Measurements from ENCODE around the gene ISG20. TPM values are rescaled to one million over a fixed set of nuclear protein-coding genes. Genes with fewer than 3 reads are reported as not detected.

ISG20 gene
- polyA plus RNA-seq, 1 donor (not counting 4 experiments of a cell fraction or from before 2014, with no cell fraction given): 8.9 TPM

- Histone ChIP-seq H2AFZ (ENCODE audit: control insufficient read depth, low read length) (no peak overlapping the region), H3K79me2 (ENCODE audit: control insufficient read depth, insufficient read depth, low read length) (no peaks in the 10 kb centered on the region), H4K20me1 (ENCODE audit: control insufficient read depth, extremely low read depth, insufficient read depth, low read length) (no peaks in the 10 kb centered on the region), H3K9ac (ENCODE audit: control insufficient read depth, extremely low read depth, insufficient read depth, low read length) (no peak overlapping the region), H3K27me3 (ENCODE audit: control insufficient read depth, extremely low read depth, insufficient read depth, low read length) (peaks cover 3% of the 10 kb centered on the region), H3K36me3 (ENCODE audit: control insufficient read depth in 2 of 2, extremely low read depth in 1 of 2, insufficient read depth in 2 of 2, low read length in 2 of 2) (no peaks in the 10 kb centered on the region), H3K4me3 (ENCODE audit: control insufficient read depth in 2 of 3, extremely low read depth in 1 of 3, insufficient read depth in 2 of 3, low read depth in 1 of 3, low read length in 3 of 3) (no peak overlapping the region), H3K9me1 (ENCODE audit: control insufficient read depth, extremely low read depth, insufficient read depth, low read length) (no peaks in the 10 kb centered on the region), H3K9me3 (ENCODE audit: control insufficient read depth, low read depth, low read length) (no peaks in the 10 kb centered on the region), H3K4me1 (ENCODE audit: control insufficient read depth, extremely low read depth, insufficient read depth, low read length) (no peaks in the 10 kb centered on the region), H3K4me2 (ENCODE audit: control insufficient read depth, extremely low read depth, insufficient read depth, low read depth, low read length) (no peak overlapping the region), H3K27ac (ENCODE audit: control insufficient read depth, insufficient read depth, low read length) (no peak overlapping the region)
- TF ChIP-seq CTCF (optimal IDR thresholded peaks at IDR 0.05 in 1 of 3, IDR thresholded peaks at IDR 0.05 in 1 of 3, conservative IDR thresholded peaks at IDR 0.05 in 1 of 3; ENCODE audit: extremely low read depth in 1 of 3, insufficient read depth in 2 of 3, low read length in 3 of 3) (no peak), EZH2 (IDR thresholded peaks at IDR 0.05; ENCODE audit: low read length) (no peak)
- dilution Hi-C loops (cut with MboI; ENCODE audit: extremely low pct_ligation_motif_present, low sequenced_read_pairs): no loop called here
- DNase-seq (ENCODE audit: low read depth, low spot score) (no peak), FAIRE-seq (no peak)
These were observed 56.3 kb downstream of the ISG20 start for GRCh38 chr15:88695101-88695500.

- Histone ChIP-seq H3K9me3 (ENCODE audit: control insufficient read depth, low read depth, low read length) (no peaks in the 10 kb centered on the region), H3K36me3 (ENCODE audit: control insufficient read depth in 2 of 2, extremely low read depth in 1 of 2, insufficient read depth in 2 of 2, low read length in 2 of 2) (no peaks in the 10 kb centered on the region), H3K4me1 (ENCODE audit: control insufficient read depth, extremely low read depth, insufficient read depth, low read length) (no peaks in the 10 kb centered on the region), H3K9ac (ENCODE audit: control insufficient read depth, extremely low read depth, insufficient read depth, low read length) (no peak overlapping the region), H2AFZ (ENCODE audit: control insufficient read depth, low read length) (no peak overlapping the region), H3K27me3 (ENCODE audit: control insufficient read depth, extremely low read depth, insufficient read depth, low read length) (peaks cover 3% of the 10 kb centered on the region), H3K9me1 (ENCODE audit: control insufficient read depth, extremely low read depth, insufficient read depth, low read length) (no peaks in the 10 kb centered on the region), H3K79me2 (ENCODE audit: control insufficient read depth, insufficient read depth, low read length) (no peaks in the 10 kb centered on the region), H4K20me1 (ENCODE audit: control insufficient read depth, extremely low read depth, insufficient read depth, low read length) (no peaks in the 10 kb centered on the region), H3K4me2 (ENCODE audit: control insufficient read depth, extremely low read depth, insufficient read depth, low read depth, low read length) (no peak overlapping the region), H3K27ac (ENCODE audit: control insufficient read depth, insufficient read depth, low read length) (no peak overlapping the region), H3K4me3 (ENCODE audit: control insufficient read depth in 2 of 3, extremely low read depth in 1 of 3, insufficient read depth in 2 of 3, low read depth in 1 of 3, low read length in 3 of 3) (no peak overlapping the region)
- dilution Hi-C loops (cut with MboI; ENCODE audit: extremely low pct_ligation_motif_present, low sequenced_read_pairs): no loop called here
- FAIRE-seq: no peak
- no peak for TF ChIP-seq EZH2 (IDR thresholded peaks at IDR 0.05; ENCODE audit: low read length)
- TF ChIP-seq CTCF (optimal IDR thresholded peaks at IDR 0.05 in 1 of 3, IDR thresholded peaks at IDR 0.05 in 1 of 3, conservative IDR thresholded peaks at IDR 0.05 in 1 of 3; ENCODE audit: extremely low read depth in 1 of 3, insufficient read depth in 2 of 3, low read length in 3 of 3): no peak
- no peak for DNase-seq (ENCODE audit: low read depth, low spot score)
These were observed 57.0 kb downstream of the ISG20 start for GRCh38 chr15:88695691-88696251.

All from keratinocyte (primary cell).